Activated naive CD4-positive, alpha-beta T cell treated with anti-CD3 and anti-CD28 coated beads, Interleukin-2, amount 10 ng/mL, durations not matched to agents 7 days and 5 days (primary cell): ENCODE measurements around the gene TRNP1.

Experiments
- CTCF ChIA-PET: fragments of 350-600 bp; sonication (Branson Sonifier 250); formaldehyde crosslinking; loops from one replicate; lab custom pipeline; 2021; ENCODE audit warnings: antibody characterized with exemption; lab: Charles Lee
- DNase-seq: peaks from one replicate; pipeline ENCODE4 v3.0.0-alpha.2; 2020
- H3K27ac Mint-ChIP-seq: one replicate; pipeline ENCODE4 v1.8.0; 2021; ENCODE audit warnings: mild to moderate bottlenecking, moderate library complexity, mixed read lengths
- H3K27me3 Mint-ChIP-seq: one replicate; pipeline ENCODE4 v1.8.0; 2021; ENCODE audit warnings: mild to moderate bottlenecking, mixed read lengths
- H3K36me3 Mint-ChIP-seq: one replicate; pipeline ENCODE4 v1.8.0; 2021; ENCODE audit warnings: mixed read lengths
- H3K4me1 Mint-ChIP-seq: one replicate; pipeline ENCODE4 v1.8.0; 2021; ENCODE audit warnings: mixed read lengths
- H3K4me3 Mint-ChIP-seq: one replicate; pipeline ENCODE4 v1.8.0; 2021; ENCODE audit warnings: mild to moderate bottlenecking, moderate library complexity, mixed read lengths
- H3K9me3 Mint-ChIP-seq: one replicate; pipeline ENCODE4 v1.8.0; 2021; ENCODE audit warnings: mixed read lengths

Gene TRNP1

DNA sequence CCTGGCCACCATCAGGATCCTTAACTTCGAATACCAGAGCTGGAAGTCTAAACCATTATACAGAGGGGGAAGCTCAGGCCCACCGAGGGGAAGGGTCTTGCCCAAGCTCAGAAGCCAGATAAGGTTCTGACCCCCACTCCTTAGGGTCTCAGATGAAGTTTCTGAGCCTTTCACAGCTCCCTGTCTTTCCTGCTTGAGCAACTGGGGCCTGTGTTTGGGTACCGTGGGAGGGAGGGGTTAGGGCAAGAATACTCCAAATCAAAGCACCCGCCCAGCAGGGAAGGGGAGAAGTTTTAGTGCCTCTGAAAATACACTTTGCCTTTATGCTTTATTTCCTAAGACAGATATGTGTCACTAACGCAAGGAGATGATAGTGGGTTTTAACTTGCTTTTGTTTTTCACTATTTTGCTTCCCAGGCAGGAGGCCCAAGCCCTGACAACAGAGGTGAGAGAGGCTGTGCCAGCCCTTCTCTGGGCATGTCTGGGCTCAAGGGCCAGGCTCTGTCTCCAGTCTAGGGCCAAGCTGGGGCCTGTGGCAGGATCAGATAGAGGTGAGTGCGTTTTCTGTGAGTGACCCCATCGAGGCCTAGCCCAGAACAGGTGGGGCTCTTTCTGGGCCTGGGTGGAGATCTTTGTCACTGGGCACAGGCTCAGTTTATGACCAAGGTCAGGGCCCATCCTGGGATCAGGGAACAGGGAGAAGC lies 39.7 kb downstream of the TRNP1 start:
- Mint-ChIP-seq H3K4me1 (peaks cover 3% of the 10 kb centered on the region), H3K9me3 (no peaks in the 10 kb centered on the region), H3K4me3 (no peak overlapping the region), H3K27ac (no peak overlapping the region), H3K36me3 (no peaks in the 10 kb centered on the region), H3K27me3 (peaks cover 25% of the 10 kb centered on the region)
- DNase-seq, result no peak
- CTCF ChIA-PET, result interaction anchor here (5.9 kb wide), 1 partner anchor 11 kb away, joined by 40 read pairs; no protein-coding TSS in a partner anchor

DNA sequence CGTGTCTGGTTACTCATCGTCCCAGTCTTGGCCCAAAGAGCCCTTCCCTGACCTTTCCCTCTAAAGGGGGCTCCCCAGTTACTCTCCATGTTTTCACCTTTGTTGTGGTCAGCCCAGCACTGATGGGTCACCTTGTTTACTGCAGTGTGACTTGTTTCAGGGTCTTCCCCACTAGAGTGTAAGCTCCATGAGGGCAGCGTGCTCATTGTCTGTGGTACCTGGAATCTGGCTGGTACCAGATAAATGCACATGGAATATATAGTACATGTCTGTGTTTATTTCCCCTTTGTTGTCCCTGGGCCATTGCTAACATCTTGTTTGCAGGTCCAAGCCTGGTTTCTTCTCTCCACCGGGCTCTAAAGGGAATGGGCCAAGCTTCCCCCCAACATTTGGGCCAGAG lies 41.9 kb downstream of the TRNP1 start:
- H3K27me3 Mint-ChIP-seq, result peaks cover 36% of the 10 kb centered on the region
- H3K9me3 Mint-ChIP-seq, result no peaks in the 10 kb centered on the region
- peaks cover 3% of the 10 kb centered on the region for H3K4me1 Mint-ChIP-seq
- CTCF ChIA-PET, result interaction anchor here (5.9 kb wide), 1 partner anchor 9 kb away, joined by 40 read pairs; no protein-coding TSS in a partner anchor
- no peak overlapping the region for H3K4me3 Mint-ChIP-seq
- DNase-seq, result no peak
- H3K27ac Mint-ChIP-seq, result no peak overlapping the region
- H3K36me3 Mint-ChIP-seq, result no peaks in the 10 kb centered on the region

DNA sequence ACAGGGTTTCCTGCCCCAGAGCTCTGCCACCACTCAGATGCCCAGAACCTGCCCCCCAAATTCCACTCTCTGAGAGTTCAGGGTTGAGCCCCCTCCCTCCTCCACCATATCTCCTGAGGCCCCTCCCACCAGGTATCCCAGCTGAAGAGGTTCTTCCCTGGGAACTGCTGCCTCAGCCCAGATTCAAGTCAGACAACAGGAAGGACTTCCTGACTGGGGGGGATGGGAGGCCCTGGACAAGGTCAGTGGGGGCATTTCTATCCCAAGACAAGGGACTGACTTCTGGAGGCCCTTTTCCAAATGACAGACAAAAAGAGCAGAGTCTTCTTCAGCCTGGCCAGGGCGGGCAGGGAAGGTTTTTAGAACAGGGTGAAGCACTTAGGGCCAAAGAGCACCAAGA lies 43.2 kb downstream of the TRNP1 start:
- Mint-ChIP-seq H3K36me3 (no peaks in the 10 kb centered on the region), H3K4me1 (peaks cover 2% of the 10 kb centered on the region), H3K9me3 (no peaks in the 10 kb centered on the region), H3K27ac (no peak overlapping the region), H3K27me3 (peaks cover 47% of the 10 kb centered on the region), H3K4me3 (no peak overlapping the region)
- DNase-seq, result no peak
- CTCF ChIA-PET, result interaction anchor here (0.9 to 5.9 kb wide), 2 partner anchors 8 to 70 kb away, joined by 3 to 40 read pairs; no protein-coding TSS in a partner anchor

DNA sequence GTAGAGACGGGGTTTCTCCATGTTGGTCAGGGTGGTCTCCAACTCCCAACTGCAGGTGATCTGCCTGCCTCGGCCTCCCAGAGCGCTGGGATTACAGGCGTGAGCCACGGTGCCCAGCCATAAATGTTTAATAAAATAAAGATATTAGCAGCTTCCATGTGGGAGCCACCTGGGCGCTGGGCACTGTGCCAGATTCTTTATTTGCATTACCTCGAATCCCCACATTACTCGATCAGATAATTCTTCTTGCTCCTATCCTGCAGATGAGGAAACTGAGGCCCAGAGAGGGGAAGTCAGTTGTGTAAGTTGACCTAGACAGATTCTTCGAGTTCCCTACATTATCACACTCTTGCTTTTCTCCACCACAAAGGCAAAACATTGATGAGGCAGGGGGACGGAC lies 44.0 kb downstream of the TRNP1 start:
- DNase-seq, result no peak
- CTCF ChIA-PET, result interaction anchor here (0.9 to 5.9 kb wide), 2 partner anchors 7 to 71 kb away, joined by 3 to 40 read pairs; no protein-coding TSS in a partner anchor
- peaks cover 47% of the 10 kb centered on the region for H3K27me3 Mint-ChIP-seq
- H3K4me3 Mint-ChIP-seq, result no peak overlapping the region
- no peaks in the 10 kb centered on the region for H3K4me1 Mint-ChIP-seq
- H3K9me3 Mint-ChIP-seq, result no peaks in the 10 kb centered on the region
- no peaks in the 10 kb centered on the region for H3K36me3 Mint-ChIP-seq
- no peak overlapping the region for H3K27ac Mint-ChIP-seq

DNA sequence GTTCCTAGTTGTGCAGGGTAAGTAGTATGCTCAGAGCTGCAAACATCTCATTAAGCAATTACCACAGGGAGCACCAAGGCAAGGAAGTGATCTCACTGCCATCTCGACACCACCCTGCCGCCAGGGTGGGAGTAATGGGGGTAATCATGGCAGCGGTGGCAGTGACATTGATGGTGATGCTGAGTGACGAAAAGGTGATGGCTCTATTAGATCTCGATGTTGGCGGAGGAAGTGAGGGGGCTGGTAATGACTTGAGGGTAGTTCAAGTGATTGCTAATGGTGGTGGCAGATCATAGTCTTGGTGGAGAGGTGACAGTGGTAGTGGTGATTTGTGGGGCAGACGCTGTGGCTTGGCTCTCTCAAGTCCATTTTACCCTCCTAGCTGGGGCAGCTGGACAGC lies 44.5 kb downstream of the TRNP1 start:
- CTCF ChIA-PET, result interaction anchor here (5.9 kb wide), 1 partner anchor 7 kb away, joined by 40 read pairs; no protein-coding TSS in a partner anchor
- H3K4me3 Mint-ChIP-seq, result no peak overlapping the region

DNA sequence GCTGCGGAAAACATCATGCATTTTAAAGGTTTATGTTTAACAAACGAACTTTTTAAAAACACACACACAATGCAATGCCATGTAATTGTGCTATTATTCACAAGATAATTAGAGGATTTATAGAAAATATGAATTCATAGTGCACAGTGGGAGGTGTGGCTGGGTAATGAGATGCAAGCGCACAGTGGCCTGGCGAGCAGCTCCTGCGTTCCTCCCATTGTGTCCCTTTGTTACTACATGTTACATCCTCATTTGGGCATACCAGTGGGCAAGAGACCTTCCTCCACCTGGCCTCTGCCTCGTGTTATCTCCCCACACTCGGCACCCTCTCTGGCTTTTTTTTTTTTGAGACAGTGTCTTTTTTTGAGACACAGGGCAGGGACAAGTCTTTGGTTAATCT lies 49.2 kb downstream of the TRNP1 start:
- H3K4me3 Mint-ChIP-seq, result no peak overlapping the region
- CTCF ChIA-PET, result interaction anchor here (0.6 to 10.6 kb wide), 8 partner anchors 8 to 341 kb away, joined by 3 to 367 read pairs (median 38); no protein-coding TSS in a partner anchor
- H3K4me1 Mint-ChIP-seq, result peaks cover 22% of the 10 kb centered on the region
- H3K9me3 Mint-ChIP-seq, result no peaks in the 10 kb centered on the region
- H3K36me3 Mint-ChIP-seq, result no peaks in the 10 kb centered on the region
- peaks cover 37% of the 10 kb centered on the region for H3K27me3 Mint-ChIP-seq
- DNase-seq, result no peak
- H3K27ac Mint-ChIP-seq, result no peak overlapping the region

More for the DNA sequence above, 44.5 kb downstream of the TRNP1 start:
- H3K36me3 Mint-ChIP-seq, result no peaks in the 10 kb centered on the region
- DNase-seq, result no peak
- H3K4me1 Mint-ChIP-seq, result no peaks in the 10 kb centered on the region
- H3K9me3 Mint-ChIP-seq, result no peaks in the 10 kb centered on the region
- peaks cover 47% of the 10 kb centered on the region for H3K27me3 Mint-ChIP-seq
- no peak overlapping the region for H3K27ac Mint-ChIP-seq

DNA sequence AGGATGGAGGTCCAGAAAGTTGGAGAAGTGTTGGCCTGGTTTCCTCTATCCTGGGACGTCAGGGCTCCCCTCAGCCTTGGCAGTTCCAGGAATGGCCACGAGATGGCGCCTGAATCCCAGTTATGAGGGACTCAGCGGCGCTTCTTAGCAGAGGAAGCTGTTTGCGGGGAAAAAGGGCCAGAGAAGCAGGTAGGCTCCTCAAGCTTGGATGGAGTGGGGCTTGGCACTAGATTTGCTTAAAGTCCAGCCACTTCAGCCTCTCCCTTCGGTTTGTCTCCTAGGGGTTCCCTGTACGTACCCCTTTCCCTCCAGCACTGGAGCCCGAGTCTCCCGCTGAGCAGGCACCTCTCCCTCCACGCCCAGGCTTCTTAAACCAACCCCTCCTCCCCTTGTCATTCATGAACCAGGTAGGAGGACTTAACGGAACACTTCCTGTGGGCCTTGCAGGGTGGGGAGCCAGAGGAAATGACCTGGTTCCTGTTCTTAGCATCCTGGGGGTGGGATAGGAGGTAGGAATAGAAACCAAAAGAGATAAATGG lies 51.2 kb downstream of the TRNP1 start:
- Mint-ChIP-seq H3K36me3 (no peaks in the 10 kb centered on the region), H3K4me1 (peaks cover 22% of the 10 kb centered on the region), H3K27ac (peak overlapping the region; percentile 82), H3K27me3 (peaks cover 25% of the 10 kb centered on the region), H3K4me3 (peak overlapping the region; percentile 65), H3K9me3 (no peaks in the 10 kb centered on the region)
- CTCF ChIA-PET, result interaction anchor here (0.5 to 10.6 kb wide), 27 partner anchors 10 to 476 kb away, joined by 3 to 367 read pairs (median 6); no protein-coding TSS in a partner anchor
- DNase-seq, result peak; percentile 93

DNA sequence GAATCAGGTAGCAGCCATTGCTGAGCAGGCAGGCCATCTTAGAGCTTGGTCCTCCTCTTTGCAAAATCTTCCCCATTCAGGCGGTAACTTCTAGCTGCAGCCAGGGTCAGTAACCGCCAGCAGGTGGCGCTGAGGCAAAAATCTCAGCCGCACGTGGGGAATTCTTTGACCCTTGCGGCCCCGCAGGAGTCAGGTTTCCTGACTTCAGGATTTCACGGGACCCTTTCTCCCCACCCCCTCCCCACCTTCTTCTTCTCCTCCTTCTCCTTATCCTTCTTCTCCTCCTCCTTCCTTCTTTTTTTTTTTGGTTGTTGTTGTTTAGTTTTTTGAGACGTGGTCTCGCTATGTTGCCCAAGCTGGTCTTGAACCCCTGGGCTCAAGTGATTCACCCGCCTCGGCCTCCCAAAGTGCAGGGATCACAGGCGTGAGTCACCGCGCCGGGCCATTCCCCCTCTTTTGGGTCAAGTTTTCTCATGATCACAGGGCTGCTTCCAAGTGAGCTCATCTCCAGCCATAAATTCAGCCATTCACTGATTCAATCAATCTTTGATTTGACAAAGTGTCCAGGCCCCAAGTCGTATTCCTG lies 52.6 kb downstream of the TRNP1 start:
- Mint-ChIP-seq H3K4me1 (peaks cover 22% of the 10 kb centered on the region), H3K36me3 (no peaks in the 10 kb centered on the region), H3K9me3 (no peaks in the 10 kb centered on the region), H3K27me3 (peaks cover 11% of the 10 kb centered on the region), H3K27ac (peak overlapping the region; percentile 82), H3K4me3 (peak overlapping the region; percentile 65)
- CTCF ChIA-PET, result interaction anchor here (0.6 to 10.6 kb wide), 39 partner anchors 8 to 385 kb away, joined by 3 to 367 read pairs (median 4); partner anchors contain the start of gene WDTC1
- DNase-seq, result peak; percentile 74

DNA sequence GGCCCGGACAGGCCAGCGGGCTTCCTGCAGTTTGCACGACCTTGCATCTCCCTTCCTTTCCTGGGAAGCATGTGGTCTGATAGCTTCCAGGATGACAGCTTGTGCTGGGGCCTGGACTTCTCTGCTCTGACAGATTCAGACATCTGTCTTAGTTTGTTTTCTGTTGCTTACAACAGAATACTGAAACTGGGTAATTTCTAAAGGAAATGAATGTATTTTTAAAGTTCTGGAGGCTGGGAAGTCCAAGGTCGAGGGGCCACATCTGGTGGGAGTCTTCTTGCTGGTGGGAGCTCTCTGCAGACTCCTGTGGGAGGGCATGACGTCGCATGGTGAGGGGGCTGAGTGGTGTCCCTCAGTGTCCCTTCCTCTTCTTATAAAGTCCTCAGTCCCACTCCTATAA lies 54.4 kb downstream of the TRNP1 start:
- CTCF ChIA-PET, result interaction anchor here (10.6 kb wide), 1 partner anchor 50 kb away, joined by 367 read pairs; no protein-coding TSS in a partner anchor
- Mint-ChIP-seq H3K4me3 (no peak overlapping the region), H3K27ac (no peak overlapping the region)

DNA sequence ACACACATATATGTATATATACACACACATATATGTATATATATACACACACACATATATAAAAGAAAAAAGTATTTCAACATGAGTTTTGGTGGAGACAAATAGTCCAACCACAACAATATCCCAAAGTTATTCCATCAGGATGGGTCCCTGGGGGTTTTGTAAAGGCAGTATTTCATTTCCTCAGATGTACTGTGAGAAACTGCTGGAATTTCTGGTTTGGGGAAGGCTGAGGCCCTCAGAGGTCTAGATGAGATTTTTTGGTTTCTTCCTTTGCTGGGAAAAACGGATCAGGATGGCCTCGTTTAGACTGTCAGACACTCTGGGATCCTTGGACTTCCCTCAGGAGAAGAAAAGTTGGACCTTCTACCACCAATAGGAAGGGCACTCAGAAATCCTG lies 55.6 kb downstream of the TRNP1 start:
- DNase-seq, result no peak
- Mint-ChIP-seq H3K36me3 (no peaks in the 10 kb centered on the region), H3K27ac (no peak overlapping the region), H3K4me1 (peaks cover 22% of the 10 kb centered on the region), H3K9me3 (no peaks in the 10 kb centered on the region), H3K4me3 (no peak overlapping the region), H3K27me3 (no peaks in the 10 kb centered on the region)
- CTCF ChIA-PET, result interaction anchor here (10.6 kb wide), 1 partner anchor 48 kb away, joined by 367 read pairs; no protein-coding TSS in a partner anchor

More for the DNA sequence above, 54.4 kb downstream of the TRNP1 start:
- Mint-ChIP-seq H3K4me1 (peaks cover 22% of the 10 kb centered on the region), H3K36me3 (no peaks in the 10 kb centered on the region), H3K9me3 (no peaks in the 10 kb centered on the region), H3K27me3 (no peaks in the 10 kb centered on the region)
- DNase-seq, result no peak

DNA sequence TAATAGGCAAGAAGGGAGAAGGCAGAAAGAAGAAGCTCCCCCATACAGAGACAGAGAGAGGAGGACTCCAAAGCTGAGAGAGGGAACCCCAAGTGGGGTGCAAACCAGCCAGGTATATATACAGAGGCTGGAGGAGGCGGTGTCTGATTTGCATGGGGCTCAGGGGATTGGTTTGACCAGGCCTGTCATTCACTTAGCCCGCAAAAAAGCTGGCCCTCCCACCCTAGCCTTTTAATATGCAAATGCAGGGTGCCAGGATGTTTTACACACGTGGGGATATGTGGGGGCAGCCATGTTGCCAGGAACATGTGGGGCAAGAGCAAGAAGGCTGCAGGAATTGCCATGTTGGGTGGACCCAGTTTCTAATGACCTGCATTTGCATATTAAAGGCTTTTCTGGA lies 56.1 kb downstream of the TRNP1 start:
- Mint-ChIP-seq H3K9me3 (no peaks in the 10 kb centered on the region), H3K27ac (no peak overlapping the region), H3K4me3 (no peak overlapping the region), H3K36me3 (no peaks in the 10 kb centered on the region), H3K4me1 (peaks cover 18% of the 10 kb centered on the region), H3K27me3 (no peaks in the 10 kb centered on the region)
- DNase-seq, result peak; percentile 26
- CTCF ChIA-PET, result no interaction called here
